Spinal cord (tissue), 10 donors: ENCODE results near the gene HTR4. TPM values are rescaled to one million over a fixed set of nuclear protein-coding genes. Genes with fewer than 3 reads are reported as not detected.

ENCODE experiments used
- DNase-seq, 6 donors: peaks; one replicate each; pipeline versions ENCODE4 v3.0.0 to v3.0.0-alpha.2; 2013 to 2015; ENCODE audit warnings: low spot score in 6 of 6, low read depth in 4 of 6
- H3K27ac ChIP-seq: one replicate; pipeline ENCODE4 v1.5.1; 2013; ENCODE audit warnings: low read depth, low read length, control low read depth
- H3K27me3 ChIP-seq: one replicate; pipeline ENCODE4 v1.6.1; 2013; ENCODE audit warnings: low read length; ENCODE audit not compliant: control insufficient read depth, insufficient read depth
- H3K36me3 ChIP-seq: one replicate; pipeline ENCODE4 v1.6.1; 2013; ENCODE audit warnings: low read length; ENCODE audit not compliant: control insufficient read depth, insufficient read depth
- H3K4me1 ChIP-seq: one replicate; pipeline ENCODE4 v1.6.1; 2013; ENCODE audit warnings: low read length; ENCODE audit not compliant: control insufficient read depth, insufficient read depth
- H3K4me3 ChIP-seq: one replicate; pipeline ENCODE4 v1.5.1; 2013; ENCODE audit warnings: low read depth, low read length, control low read depth
- H3K9me3 ChIP-seq: one replicate; pipeline ENCODE4 v1.6.1; 2013; ENCODE audit warnings: low read length; ENCODE audit not compliant: control insufficient read depth, insufficient read depth
- WGBS: methylation state at CpG from one replicate; pipeline ENCODE4 v1.1.5; 2013; ENCODE audit warnings: missing lambda C conversion rate; ENCODE audit not compliant: insufficient coverage; 5-methylcytosine and 5-hydroxymethylcytosine counted together
- polyA plus RNA-seq, 2 donors: library from polyadenylated mRNA; unstranded; fragments of 120-200 nt; gene quantifications; one replicate each; pipeline ENCODE4 v1.2.1, GENCODE V29; 2013; ENCODE audit not compliant: insufficient read length in 2 of 2
- total RNA-seq, 2 donors: library from RNA; depleted of rRNA in 1 of 2; stranded (reverse); fragments of 120-200 nt in 1 of 2; fragments of >200 nt in 1 of 2; gene quantifications; one replicate each; pipeline versions ENCODE4 v1.2.3 to v1.2.4, GENCODE V29; 2013 to 2014
- donor health status: healthy.

Gene HTR4
- total and polyA plus RNA-seq, 4 donors: 0.94 to 6.6 (median 1.6) TPM

DNA sequence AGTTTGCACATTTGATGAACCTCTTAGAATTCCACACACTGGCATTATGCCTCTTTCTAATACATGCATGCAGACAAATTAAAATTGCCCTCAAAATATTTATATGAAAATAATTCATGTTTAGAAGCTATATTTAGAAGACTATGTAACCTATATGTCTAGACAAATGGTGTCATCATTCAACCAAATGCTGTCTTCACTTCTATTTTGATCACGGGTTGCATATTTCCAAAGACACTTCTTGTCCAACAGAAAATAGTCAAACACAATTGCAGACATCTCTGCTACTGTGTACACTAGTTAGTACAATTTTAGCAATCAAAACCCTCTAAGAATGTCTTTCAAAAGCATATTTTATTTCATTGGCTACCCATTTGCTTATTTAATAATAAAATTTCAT, 156.6 kb downstream of the HTR4 start:
- no CpG with 5 or more reads among the region's 1 CpG for WGBS
- H3K9me3 ChIP-seq: no peaks in the 10 kb centered on the region
- no peaks in the 10 kb centered on the region for H3K4me1 ChIP-seq
- no peak overlapping the region for H3K27ac ChIP-seq
- no peak overlapping the region for H3K4me3 ChIP-seq
- no peak for DNase-seq
- no peaks in the 10 kb centered on the region for H3K27me3 ChIP-seq
- no peaks in the 10 kb centered on the region for H3K36me3 ChIP-seq

DNA sequence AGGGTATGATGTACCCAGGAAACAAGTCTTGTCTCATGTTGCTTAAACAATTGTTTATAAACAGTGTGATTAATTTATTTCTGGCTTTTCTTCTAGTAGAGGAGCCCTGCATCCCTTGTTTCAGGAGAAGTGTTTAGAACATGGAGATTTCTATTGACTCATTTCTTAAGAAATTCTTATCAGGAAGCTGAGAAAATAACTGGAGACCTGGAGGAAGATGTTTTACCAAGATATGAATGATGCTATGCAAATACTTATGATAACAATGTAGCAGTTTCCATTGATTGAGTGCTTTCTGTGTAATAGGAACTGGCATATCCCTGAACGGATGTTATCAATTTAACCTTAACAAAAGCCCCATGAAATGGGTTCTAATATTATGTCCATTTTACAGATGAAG, 162.0 kb downstream of the HTR4 start:
- Histone ChIP-seq H3K27ac (no peak overlapping the region), H3K4me1 (no peaks in the 10 kb centered on the region), H3K4me3 (no peak overlapping the region), H3K27me3 (no peaks in the 10 kb centered on the region), H3K36me3 (no peaks in the 10 kb centered on the region), H3K9me3 (no peaks in the 10 kb centered on the region)
- WGBS: no CpG with 5 or more reads among the region's 1 CpG
- DNase-seq: no peak

DNA sequence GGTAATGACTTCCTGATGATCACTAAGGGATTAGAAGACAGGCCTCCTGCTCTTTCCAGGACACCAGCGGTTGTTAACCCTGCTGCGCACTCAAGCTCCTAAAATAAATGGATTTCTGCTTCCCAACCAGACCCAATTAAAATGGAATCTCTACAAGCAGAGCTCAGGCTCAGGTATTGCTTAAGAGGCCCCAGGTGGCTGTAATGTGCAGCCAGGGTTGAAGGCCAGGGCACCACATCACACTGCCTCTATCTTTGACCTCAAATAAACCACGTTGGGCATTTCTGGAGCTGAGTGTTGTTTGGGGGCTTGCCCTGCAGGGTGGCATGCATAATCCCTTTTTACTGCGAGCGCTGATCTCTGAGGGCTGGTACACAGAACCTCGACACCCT, 162.5 kb downstream of the HTR4 start:
- peak in 1 of 6 donors; percentile 28 for DNase-seq
- WGBS: 71% methylated on average over 6 of the region's 6 CpGs
- H3K36me3 ChIP-seq: no peaks in the 10 kb centered on the region
- H3K4me3 ChIP-seq: no peak overlapping the region
- H3K27ac ChIP-seq: no peak overlapping the region
- H3K27me3 ChIP-seq: no peaks in the 10 kb centered on the region
- no peaks in the 10 kb centered on the region for H3K9me3 ChIP-seq
- no peaks in the 10 kb centered on the region for H3K4me1 ChIP-seq

DNA sequence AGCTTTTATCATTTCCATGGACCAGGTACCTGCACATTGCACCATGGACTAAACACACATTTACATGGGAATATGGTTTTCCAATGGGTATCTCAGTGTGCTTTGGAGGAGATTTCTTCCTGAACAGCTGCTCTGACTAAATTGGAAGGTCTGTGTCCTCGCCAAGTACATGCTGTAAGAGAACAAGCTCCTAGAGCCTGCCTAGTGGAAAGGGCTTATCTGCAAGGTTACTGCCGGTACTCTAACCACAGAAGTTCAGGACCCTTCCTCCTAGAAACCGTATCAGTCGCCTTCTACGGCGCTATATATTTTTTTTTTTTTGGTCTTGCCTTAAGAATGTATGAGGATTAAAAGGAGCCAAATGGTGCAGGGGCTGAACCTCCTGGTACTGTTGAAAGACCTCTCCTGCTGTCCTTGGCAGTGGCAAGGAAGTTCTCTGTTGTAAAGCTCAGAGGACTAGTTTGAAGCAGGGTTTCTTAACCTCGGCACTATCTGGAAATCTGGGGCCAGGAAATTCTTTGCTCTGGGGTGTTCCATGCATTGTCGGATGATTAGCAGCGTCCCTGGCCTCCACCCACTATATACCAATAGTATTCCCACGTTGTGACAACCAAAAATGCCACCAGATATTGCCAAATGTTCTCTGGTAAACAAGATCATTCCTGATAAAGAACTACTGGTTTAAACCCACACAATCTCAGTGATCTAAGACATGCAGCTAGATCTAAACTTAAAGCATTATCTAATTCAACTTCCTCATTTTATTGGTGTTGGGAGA, 163.1 kb downstream of the HTR4 start:
- H3K4me1 ChIP-seq: no peaks in the 10 kb centered on the region
- no peaks in the 10 kb centered on the region for H3K27me3 ChIP-seq
- no peak overlapping the region for H3K27ac ChIP-seq
- no peaks in the 10 kb centered on the region for H3K36me3 ChIP-seq
- H3K9me3 ChIP-seq: no peaks in the 10 kb centered on the region
- 72% methylated on average over 7 of the region's 10 CpGs for WGBS
- H3K4me3 ChIP-seq: no peak overlapping the region
- DNase-seq: no peak

DNA sequence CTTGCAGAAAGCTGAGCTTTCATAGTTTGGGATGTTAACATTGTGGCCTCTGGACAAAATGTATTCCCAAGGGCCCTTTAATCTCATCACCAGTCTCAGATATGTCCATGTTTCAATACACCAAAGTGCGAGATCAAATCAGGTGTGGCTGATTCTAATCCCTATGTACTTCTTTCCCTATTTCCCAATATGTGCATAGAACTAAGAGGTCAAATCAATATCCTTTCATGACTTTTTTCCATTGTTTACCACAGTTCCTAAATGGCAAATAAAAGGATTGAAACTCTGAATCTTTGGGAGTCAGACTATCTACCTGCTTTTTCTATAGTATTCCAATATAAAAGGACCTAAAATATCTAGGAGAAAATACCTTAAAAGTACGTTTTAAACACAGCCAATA, 165.6 kb downstream of the HTR4 start:
- no peak overlapping the region for H3K27ac ChIP-seq
- H3K27me3 ChIP-seq: no peaks in the 10 kb centered on the region
- no peaks in the 10 kb centered on the region for H3K4me1 ChIP-seq
- WGBS: no CpG with 5 or more reads among the region's 2 CpGs
- H3K36me3 ChIP-seq: no peaks in the 10 kb centered on the region
- H3K9me3 ChIP-seq: no peaks in the 10 kb centered on the region
- H3K4me3 ChIP-seq: no peak overlapping the region
- DNase-seq: no peak

DNA sequence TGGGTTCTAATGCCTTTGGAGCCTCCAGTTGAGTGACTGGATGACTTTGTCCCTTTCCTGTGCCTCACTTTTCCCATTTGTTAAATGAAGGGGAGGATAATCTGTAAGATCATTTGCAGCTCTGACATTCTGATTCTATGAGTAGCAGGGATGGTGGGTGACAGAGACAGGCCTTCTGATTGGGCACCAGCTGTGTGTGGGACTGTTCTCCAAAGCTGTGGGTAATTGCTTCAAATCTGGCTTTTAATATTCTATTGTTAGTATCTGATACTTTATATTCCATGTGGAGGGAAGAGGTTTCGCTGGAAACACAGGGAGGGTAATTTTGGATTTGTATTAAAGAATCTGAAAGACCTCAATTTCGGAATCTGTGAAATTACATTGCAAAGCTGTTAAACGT, 167.9 kb downstream of the HTR4 start:
- H3K27me3 ChIP-seq: no peaks in the 10 kb centered on the region
- H3K4me1 ChIP-seq: peaks cover 6% of the 10 kb centered on the region
- H3K9me3 ChIP-seq: no peaks in the 10 kb centered on the region
- no peaks in the 10 kb centered on the region for H3K36me3 ChIP-seq
- no peak for DNase-seq
- no peak overlapping the region for H3K27ac ChIP-seq
- no peak overlapping the region for H3K4me3 ChIP-seq
- no CpG with 5 or more reads among the region's 3 CpGs for whole genome bisulfite sequencing

DNA sequence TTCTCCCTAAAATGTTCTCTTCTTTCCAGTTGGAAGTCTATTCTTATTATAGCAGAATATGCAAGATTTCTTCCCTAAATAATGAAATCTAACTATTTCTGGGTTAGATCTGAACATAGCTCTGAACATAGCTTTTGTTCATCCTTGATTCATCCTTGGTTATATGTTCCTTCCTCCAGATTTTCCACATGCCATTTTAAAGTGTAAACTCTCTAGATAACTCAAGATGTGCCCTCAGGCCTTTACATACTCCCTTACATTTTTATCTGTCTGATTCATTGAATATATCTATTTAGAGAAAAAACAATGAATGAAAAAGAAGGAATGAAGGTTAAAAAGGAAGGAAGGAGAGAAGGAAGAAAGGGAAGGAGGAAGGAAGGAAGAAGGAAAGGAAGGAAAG, 169.7 kb downstream of the HTR4 start:
- no peak for DNase-seq
- H3K27ac ChIP-seq: no peak overlapping the region
- H3K36me3 ChIP-seq: no peaks in the 10 kb centered on the region
- H3K4me1 ChIP-seq: peaks cover 6% of the 10 kb centered on the region
- H3K9me3 ChIP-seq: no peaks in the 10 kb centered on the region
- H3K27me3 ChIP-seq: no peaks in the 10 kb centered on the region
- no peak overlapping the region for H3K4me3 ChIP-seq

DNA sequence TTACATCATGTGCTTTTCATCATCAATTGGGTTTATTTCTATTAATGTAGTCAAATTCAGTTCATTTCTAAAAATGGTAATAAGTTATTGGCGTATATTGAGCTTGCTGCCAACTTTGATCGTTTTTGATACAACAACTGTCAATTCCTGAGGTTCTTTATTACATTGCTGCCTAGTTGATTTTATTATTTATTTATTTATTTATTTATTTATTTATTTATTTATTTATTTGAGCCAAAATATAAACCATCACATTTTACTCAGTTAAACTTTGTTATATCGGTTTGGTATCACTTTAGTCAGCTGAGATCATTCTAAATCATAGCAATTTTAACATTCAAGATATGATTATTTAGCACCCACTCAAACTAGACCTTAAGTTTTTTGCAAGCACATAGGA, 170.6 kb downstream of the HTR4 start:
- no peak overlapping the region for H3K27ac ChIP-seq
- H3K9me3 ChIP-seq: no peaks in the 10 kb centered on the region
- DNase-seq: no peak
- no CpG with 5 or more reads among the region's 3 CpGs for WGBS
- H3K27me3 ChIP-seq: no peaks in the 10 kb centered on the region
- no peaks in the 10 kb centered on the region for H3K36me3 ChIP-seq
- H3K4me3 ChIP-seq: no peak overlapping the region
- H3K4me1 ChIP-seq: peaks cover 6% of the 10 kb centered on the region

DNA sequence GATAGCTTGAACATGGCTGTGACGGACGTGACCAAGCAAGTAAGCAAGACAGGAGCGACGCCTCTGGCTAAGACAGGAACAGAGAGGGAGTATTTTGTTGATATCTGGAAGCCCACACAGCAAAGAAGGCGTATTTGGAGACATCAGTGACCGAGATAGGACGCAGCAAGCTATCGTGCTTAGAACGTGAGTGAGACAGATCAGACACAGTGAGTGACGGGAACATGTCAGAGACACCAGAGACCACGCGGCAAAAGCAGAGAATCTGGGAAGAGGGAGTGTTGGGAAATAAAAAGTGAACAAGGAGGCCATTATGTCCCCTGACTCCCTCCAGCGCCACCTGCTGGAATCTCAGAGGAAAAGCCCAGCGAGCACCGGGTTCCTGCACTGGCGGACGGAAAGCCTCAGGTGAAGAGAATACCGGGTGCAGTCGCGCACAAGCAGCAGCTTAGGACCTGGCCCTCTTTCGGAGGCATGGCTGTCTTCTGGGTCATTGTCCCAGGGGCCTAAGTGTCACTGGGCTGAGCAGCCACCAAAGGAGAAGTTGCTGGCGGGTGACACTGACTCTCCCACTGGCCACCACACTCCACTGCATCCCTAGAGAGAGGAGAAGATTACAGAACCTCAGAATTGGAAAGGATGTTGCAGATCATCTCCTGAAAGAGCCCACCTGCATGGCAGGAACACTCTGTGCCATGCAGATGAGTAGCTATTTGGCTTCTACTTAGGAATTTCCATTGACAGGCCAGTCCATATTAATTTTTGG, 171.4 kb downstream of the HTR4 start:
- WGBS: 53% methylated on average over 19 of the region's 22 CpGs
- peaks cover 6% of the 10 kb centered on the region for H3K4me1 ChIP-seq
- no peaks in the 10 kb centered on the region for H3K36me3 ChIP-seq
- no peaks in the 10 kb centered on the region for H3K9me3 ChIP-seq
- no peaks in the 10 kb centered on the region for H3K27me3 ChIP-seq
- H3K4me3 ChIP-seq: no peak overlapping the region
- H3K27ac ChIP-seq: no peak overlapping the region
- peak in 1 of 6 donors; percentile 13 for DNase-seq

DNA sequence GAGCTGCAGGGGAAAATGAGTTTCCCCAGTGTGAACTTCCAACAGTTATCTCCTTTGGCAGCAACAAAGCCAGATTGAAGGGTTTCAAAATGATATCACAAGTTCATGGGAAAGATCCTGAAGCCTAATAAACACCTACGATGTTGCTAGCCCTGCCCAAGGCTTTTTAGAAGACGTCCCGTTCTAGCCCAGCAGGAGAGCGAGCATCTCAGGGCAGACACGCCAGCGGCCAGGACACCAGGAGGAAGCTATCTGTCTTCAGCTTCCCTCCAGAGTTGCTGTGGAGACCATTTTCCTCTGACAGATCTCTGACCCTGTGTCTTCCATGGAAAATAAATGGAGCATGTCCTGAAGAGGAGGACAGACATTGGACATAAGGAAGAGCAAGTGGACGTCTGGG, 172.1 kb downstream of the HTR4 start:
- DNase-seq: no peak
- no peak overlapping the region for H3K27ac ChIP-seq
- H3K4me3 ChIP-seq: no peak overlapping the region
- no peaks in the 10 kb centered on the region for H3K36me3 ChIP-seq
- 44% methylated on average over 7 of the region's 7 CpGs for WGBS
- no peaks in the 10 kb centered on the region for H3K9me3 ChIP-seq
- no peaks in the 10 kb centered on the region for H3K27me3 ChIP-seq
- peaks cover 6% of the 10 kb centered on the region for H3K4me1 ChIP-seq
